T-helper 2 cell treated with Interferon-gamma antibody and Interleukin-4, amounts not matched to agents 100 ng/mL and 5 ng/mL, for 36 hours (primary cell): ENCODE measurements around the gene ENAH. TPM values are rescaled to one million over a fixed set of nuclear protein-coding genes. Genes with fewer than 3 reads are reported as not detected.
"Not testable (repeated sequence)": the region's sequence is repeated elsewhere in the genome, so short reads cannot be mapped to it uniquely, and the experiment has no call there.

Experiments
- intact Hi-C: fragments of 100-400 bp; cut with micrococcal nuclease; formaldehyde crosslinking; loops from one replicate; pipeline ENCODE4 v1.15.1; 2023
- total RNA-seq: library from RNA; stranded (reverse); gene quantifications from 2 replicates; pipeline ENCODE4 v1.2.3, GENCODE V29; 2022

The ENAH gene
- total RNA-seq, 1 donor from 2014 or later = not detected

GRCh38 chr1:225476100-225476511 is 176.8 kb downstream of the ENAH start:
- intact Hi-C loops = loop anchor here (5.0 kb wide), 1 partner anchor 76 kb away; no protein-coding TSS in a partner anchor

GRCh38 chr1:225474986-225475820 is 177.7 kb downstream of the ENAH start:
- intact Hi-C loops = loop anchor here (1.0 to 5.0 kb wide), 6 partner anchors 77 to 590 kb away; partner anchors contain the start of gene SRP9

DNA sequence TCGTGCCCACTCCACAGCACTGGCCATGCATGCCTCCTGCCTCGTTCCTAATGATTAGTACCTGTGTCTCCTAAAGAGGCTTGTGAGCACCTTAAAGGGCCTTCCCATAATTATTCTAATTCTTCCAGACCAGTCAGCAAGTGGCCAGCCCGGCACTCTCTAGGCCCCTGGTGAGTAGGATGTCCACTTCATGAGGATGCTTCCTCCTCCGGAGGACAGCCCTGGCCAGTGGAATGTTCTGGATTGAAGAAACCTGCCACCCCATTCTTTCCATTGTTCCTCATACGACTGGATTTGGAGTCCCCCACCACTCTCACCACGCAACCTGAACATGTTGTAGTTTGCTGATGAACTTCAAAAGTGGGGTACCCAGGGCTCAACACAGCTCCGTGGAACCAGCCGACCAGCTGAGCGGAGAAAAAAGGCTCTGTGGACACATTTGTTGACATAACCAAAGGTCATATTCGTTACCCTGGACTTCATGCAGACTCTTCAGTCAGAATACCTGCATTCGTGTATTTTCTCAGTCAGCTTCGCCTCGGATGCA is 178.4 kb downstream of the ENAH start:
- intact Hi-C loops = loop anchor here (2.0 kb wide), 2 partner anchors 302 to 590 kb away; partner anchors contain the start of gene SRP9

GRCh38 chr1:225473676-225474438 is 179.1 kb downstream of the ENAH start:
- intact Hi-C loops = loop anchor here (2.0 kb wide), 2 partner anchors 303 to 591 kb away; partner anchors contain the start of gene SRP9

GRCh38 chr1:225473266-225473665 is 179.7 kb downstream of the ENAH start:
- intact Hi-C loops = not testable (repeated sequence)

GRCh38 chr1:225471453-225472301 is 181.2 kb downstream of the ENAH start:
- intact Hi-C loops = no loop called here

GRCh38 chr1:225471109-225471452 is 181.8 kb downstream of the ENAH start:
- intact Hi-C loops = no loop called here

GRCh38 chr1:225470211-225471108 is 182.5 kb downstream of the ENAH start:
- intact Hi-C loops = no loop called here

DNA sequence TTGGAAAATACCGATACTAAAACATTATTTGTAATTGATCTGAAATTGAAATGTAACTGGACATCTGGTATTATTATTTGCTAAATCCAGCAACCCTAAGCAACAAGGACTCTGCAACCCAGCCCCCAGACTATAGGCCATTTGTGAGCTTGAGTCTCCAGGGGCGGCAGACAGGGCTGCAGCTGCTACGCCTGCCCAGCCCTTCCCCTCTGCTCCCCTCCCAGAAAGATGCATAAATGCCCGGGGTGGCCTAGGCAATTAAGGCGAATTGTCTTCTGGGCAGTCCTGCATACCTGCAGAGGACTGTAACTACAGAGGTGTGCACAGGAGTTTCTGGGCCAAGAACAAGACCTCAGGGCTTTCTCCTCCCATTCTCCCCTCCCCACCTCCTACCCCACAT is 183.9 kb downstream of the ENAH start:
- intact Hi-C loops = loop anchor here (10.0 kb wide), 2 partner anchors 656 to 716 kb away; partner anchors contain the start of gene ACBD3

DNA sequence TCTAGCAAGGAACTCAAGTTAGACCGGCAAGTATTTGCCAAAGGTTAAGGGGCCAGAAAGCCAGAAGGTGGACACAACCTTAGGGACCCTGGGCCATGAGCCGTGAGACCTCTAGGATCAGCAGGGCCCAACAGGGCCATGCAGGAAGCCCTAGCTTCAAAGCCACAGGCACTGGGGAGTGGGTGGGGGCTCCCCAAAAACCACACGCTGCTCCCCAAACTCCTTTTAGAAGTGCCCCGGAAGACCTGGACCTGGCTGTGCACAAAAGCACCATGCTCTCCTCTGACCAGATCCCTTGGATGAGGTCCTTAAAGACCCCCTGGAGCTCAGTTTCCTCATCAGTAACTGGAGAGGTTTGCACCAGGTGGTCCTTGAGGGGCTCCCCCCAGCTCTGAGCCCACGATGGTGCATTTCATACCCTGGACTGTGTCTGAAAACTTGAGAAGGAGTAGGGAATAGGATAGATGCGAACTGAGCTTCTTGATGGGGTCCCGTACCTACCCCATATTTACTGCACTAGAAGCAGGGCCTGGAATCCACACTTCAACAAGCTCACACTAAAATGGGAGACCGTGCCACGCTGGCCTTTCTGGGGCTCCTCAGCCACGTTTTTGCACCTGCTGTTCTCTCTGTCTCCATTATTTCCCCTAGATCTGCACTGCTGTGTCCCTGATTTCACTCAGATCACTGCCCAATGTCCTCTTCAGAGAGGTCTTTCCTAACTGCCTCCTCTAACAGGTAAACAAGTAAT is 184.5 kb downstream of the ENAH start:
- intact Hi-C loops = loop anchor here (10.0 kb wide), 2 partner anchors 656 to 716 kb away; partner anchors contain the start of gene ACBD3

DNA sequence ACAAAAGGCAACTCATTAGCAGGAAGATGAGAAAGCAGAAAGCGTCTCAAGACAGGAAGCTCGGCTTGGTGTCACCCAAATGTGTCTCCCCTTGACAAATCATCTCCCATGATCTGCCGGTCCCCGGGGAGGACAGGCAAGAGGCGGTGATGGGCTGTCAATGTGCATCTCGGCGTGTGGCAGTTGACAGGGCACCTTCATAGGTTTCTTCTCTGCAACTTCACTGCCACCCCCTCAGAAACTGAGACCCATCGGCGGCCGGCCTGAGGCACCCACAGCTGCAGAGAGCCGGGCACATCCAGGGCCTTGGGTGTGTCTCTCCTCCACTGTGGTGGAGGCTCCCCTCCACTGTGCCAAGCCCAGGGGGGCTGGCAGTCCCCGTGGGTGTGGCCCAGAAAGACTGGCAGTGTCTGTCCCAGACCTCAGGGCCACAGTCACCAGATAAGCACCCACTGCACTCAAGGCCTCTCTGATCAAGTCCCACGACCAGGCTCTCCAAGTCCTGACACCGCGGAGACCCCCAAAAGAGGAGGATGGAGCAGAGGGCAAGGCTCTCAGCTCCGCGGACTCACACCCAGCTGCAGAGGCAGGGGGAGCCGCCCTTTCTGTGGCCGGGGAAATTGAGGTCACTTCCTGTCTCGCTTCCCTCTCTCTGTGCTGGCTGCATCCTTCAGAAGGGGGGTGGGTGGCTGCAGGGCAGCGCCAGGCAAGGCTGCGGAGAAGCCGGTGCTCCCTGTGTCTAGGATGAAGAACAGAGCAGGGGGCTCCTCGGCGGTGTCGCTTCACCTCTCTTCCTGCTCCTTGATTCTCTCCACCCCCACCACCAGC is 185.5 kb downstream of the ENAH start:
- intact Hi-C loops = loop anchor here (1.0 to 10.0 kb wide), 9 partner anchors 22 to 717 kb away; partner anchors contain the start of genes ACBD3, H3-3A, PYCR2 and SDE2

DNA sequence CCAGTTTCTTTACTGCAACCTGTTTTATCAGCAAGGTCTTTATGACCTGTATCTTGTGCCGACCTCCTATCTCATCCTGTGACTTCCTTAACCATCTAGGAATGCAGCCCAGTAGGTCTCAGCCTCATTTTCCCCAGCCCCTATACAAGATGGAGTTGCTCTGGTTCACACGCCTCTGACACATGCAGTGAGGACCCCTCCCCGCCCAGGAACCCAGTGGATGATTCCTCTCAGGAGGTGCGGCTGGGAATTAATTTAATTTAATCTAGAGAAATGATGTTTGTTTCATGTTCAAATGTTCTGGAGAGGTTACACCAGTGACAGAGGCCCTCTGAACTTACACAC is 186.1 kb downstream of the ENAH start:
- intact Hi-C loops = loop anchor here (1.0 to 10.0 kb wide), 9 partner anchors 22 to 718 kb away; partner anchors contain the start of genes ACBD3, H3-3A, PYCR2 and SDE2

DNA sequence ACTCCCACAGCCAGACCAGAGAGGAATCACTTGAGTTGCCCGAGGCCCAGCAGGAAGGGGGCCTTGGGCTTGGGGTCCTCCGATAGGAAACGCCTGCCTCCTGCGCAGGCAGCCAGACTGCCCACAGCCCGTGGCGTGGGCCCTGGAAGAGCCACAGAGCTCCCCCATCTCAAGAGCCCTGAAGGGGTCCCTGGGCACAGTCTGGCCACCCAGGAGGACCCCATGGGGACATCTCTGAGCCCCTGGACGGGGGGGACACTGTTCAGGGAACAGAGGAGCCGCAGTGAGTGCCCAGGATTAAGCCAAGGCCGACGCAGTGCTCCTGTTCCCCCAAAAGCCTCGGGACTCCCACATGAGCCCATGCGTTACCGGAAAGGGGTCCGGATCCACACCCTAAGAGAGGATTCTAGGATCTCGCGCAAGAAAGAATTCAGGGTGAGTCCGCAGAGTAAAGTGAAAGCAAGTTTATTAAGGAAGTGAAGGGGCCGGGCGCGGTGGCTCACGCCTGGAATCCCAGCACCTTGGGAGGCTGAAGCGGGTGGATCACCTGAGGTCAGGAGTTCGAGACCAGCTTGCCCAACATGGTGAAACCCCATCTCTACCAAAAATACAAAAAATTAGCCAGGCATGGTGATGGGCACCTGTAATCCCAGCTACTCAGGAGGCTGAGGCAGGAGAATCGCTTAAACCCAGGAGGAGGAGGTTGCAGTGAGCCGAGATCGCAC is 187.0 kb downstream of the ENAH start:
- intact Hi-C loops = loop anchor here (2.0 to 10.0 kb wide), 5 partner anchors 313 to 719 kb away; partner anchors contain the start of genes ACBD3 and H3-3A

- intact Hi-C loops = loop anchor here (10.0 kb wide), 2 partner anchors 660 to 720 kb away; partner anchors contain the start of gene ACBD3
These were observed 187.8 kb downstream of the ENAH start for GRCh38 chr1:225464851-225465792.

- intact Hi-C loops = loop anchor here (10.0 kb wide), 2 partner anchors 662 to 722 kb away; partner anchors contain the start of gene ACBD3
These were observed 190.0 kb downstream of the ENAH start for GRCh38 chr1:225462714-225463574.
